H1 (cell line): ENCODE data around the gene NOXO1. TPM values are rescaled to one million over a fixed set of nuclear protein-coding genes. Genes with fewer than 3 reads are reported as not detected.

Source experiments
- CTBP2 ChIP-seq: IDR thresholded peaks from 2 replicates; pipeline ENCODE4 v1.7.0; 2011; ENCODE audit warnings: borderline replicate concordance, mild to moderate bottlenecking, moderate library complexity, mixed read lengths, low read length; ENCODE audit not compliant: insufficient read depth, insufficient read length
- polyA plus RNA-seq, 7 experiments: library from polyadenylated mRNA; depleted of rRNA in 3 of 7; stranded (reverse) in 5 of 7; unstranded in 2 of 7; fragments of >200 nt in 5 of 7; fragments of 200-250 nt in 2 of 7; gene quantifications; 1 replicate in 5 of 7; 2 replicates in 1 of 7; 4 replicates in 1 of 7; pipeline versions ENCODE4 v1.2.1 to v1.2.3, GENCODE V29; 2011 to 2013; ENCODE audit warnings: missing spikeins in 2 of 7, mixed read lengths in 2 of 7
- total RNA-seq: library from RNA; stranded (reverse); fragmentation: NEBNext Ultra II Directional; extraction: Animal tissue kit (Norgen Biotek cat#: 25700); gene quantifications from 2 replicates; pipeline ENCODE4 v1.2.1, GENCODE V29; 2021

The NOXO1 gene
- total and polyA plus RNA-seq, 2 of the 8 experiments (the other 6 are each of a cell fraction or from before 2014, with no cell fraction given), result 1.3 to 2.5 TPM

DNA sequence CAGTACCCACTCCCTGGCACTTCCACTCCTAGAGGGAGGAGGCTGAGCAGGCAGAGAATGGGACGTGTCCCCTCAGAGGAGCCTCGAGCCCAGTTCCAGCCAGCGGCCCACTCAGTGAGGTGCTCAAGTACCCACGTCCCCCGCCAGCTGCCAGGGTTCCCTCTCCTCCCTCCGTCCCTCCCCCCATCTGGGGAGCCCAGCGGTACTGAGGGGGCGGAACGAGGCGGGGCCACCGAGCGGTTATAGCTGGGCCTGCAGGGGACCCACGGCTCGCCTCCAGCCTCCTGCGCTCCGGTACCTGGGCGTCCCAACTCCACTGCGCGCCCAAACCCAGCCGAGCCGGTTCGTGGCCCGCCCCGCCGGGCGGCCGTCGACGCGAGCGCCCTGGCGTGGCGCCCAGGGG, 38.2 kb upstream of the NOXO1 start, which contains the start of gene NPW (continued):
- TF ChIP-seq CTBP2, result no peak
